ENCODE results near the gene C3orf38. TPM values are rescaled to one million over a fixed set of nuclear protein-coding genes. Genes with fewer than 3 reads are reported as not detected.

The C3orf38 gene
- total RNA-seq, 1 experiment from 2014 or later: 21.7 TPM

DNA sequence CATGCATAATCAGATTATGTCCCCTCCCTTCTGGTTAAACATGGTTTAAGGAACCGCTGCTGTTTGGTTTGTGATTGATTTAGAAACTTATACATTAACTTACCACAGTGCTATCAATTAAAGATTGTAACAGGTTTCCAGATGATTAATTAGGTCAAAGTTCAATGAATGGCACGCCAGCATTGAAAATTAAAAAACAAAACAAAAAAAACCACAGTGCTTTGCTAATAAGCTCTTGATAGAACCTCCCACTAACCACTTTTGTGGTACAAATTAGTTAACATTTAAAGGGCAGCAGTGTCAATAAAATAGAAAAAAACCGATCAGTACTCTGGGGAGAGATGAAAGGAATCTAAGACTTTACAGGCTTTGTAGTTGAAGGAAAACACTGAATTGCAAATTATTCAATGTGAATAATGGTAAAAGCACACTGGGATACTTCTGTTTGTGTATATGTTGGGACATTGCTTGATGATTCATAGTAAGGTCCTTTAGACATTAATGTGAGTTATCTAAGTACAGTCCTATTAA, 7.6 kb upstream of the C3orf38 start:
- peak; percentile 36 for DNase-seq (ENCODE audit: unreplicated experiment)
- no peaks in the 10 kb centered on the region for H3K27me3 Mint-ChIP-seq (ENCODE audit: insufficient read depth, unreplicated experiment)
- intact Hi-C loops (cut with micrococcal nuclease): no loop called here
- H3K4me1 Mint-ChIP-seq (ENCODE audit: insufficient read depth, unreplicated experiment): peaks cover 17% of the 10 kb centered on the region
- H3K27ac Mint-ChIP-seq (ENCODE audit: low read depth, unreplicated experiment): peak overlapping the region; percentile 39
- peaks cover 38% of the 10 kb centered on the region for H3K36me3 Mint-ChIP-seq (ENCODE audit: insufficient read depth, unreplicated experiment)
- BruUV-seq (replicated peaks): no TSS peak
- ChIA-PET POLR2A (interaction anchor here (1.3 to 1.5 kb wide), 4 partner anchors 8 to 83 kb away, joined by 5 to 15 read pairs (median 8); partner anchors contain the start of genes C3orf38, CGGBP1 and ZNF654), CTCF (interaction anchor here (0.6 kb wide), 1 partner anchor 11 kb away, joined by 3 read pairs; no protein-coding TSS in a partner anchor)
- TF ChIP-seq, protein P1, sequence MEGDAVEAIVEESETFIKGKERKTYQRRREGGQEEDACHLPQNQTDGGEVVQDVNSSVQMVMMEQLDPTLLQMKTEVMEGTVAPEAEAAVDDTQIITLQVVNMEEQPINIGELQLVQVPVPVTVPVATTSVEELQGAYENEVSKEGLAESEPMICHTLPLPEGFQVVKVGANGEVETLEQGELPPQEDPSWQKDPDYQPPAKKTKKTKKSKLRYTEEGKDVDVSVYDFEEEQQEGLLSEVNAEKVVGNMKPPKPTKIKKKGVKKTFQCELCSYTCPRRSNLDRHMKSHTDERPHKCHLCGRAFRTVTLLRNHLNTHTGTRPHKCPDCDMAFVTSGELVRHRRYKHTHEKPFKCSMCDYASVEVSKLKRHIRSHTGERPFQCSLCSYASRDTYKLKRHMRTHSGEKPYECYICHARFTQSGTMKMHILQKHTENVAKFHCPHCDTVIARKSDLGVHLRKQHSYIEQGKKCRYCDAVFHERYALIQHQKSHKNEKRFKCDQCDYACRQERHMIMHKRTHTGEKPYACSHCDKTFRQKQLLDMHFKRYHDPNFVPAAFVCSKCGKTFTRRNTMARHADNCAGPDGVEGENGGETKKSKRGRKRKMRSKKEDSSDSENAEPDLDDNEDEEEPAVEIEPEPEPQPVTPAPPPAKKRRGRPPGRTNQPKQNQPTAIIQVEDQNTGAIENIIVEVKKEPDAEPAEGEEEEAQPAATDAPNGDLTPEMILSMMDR (IDR thresholded peaks at IDR 0.05; ENCODE audit: unreplicated experiment): no peak
- no peaks in the 10 kb centered on the region for H3K9me3 Mint-ChIP-seq (ENCODE audit: unreplicated experiment)
- H3K4me3 Mint-ChIP-seq (ENCODE audit: unreplicated experiment): no peak overlapping the region

DNA sequence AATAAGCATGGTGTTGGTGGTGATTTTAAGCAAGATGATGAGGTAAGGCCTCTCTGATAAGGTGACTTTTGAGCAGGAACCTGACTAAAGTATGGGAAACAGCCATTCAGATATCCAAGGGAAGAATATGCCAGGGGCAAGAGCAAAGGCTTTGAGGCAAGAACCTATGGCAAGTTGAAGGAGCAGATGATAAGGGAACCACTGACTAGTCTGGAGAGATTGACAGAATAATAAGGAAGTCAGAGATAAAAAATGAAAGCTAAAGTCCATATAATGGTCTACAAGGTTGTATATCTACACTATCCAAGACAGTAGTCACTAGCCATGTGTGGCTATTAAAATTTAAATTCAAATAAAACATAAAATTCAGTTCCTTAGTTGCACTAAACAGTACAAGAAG, 2.5 kb upstream of the C3orf38 start:
- peaks cover 21% of the 10 kb centered on the region for H3K4me1 Mint-ChIP-seq (ENCODE audit: insufficient read depth, unreplicated experiment)
- intact Hi-C loops (cut with micrococcal nuclease): no loop called here
- BruUV-seq (replicated peaks): no TSS peak
- TF ChIP-seq, protein P1 (IDR thresholded peaks at IDR 0.05; ENCODE audit: unreplicated experiment): no peak
- H3K36me3 Mint-ChIP-seq (ENCODE audit: insufficient read depth, unreplicated experiment): peaks cover 11% of the 10 kb centered on the region
- no peak overlapping the region for H3K4me3 Mint-ChIP-seq (ENCODE audit: unreplicated experiment)
- H3K27me3 Mint-ChIP-seq (ENCODE audit: insufficient read depth, unreplicated experiment): no peaks in the 10 kb centered on the region
- H3K27ac Mint-ChIP-seq (ENCODE audit: low read depth, unreplicated experiment): no peak overlapping the region
- DNase-seq (ENCODE audit: unreplicated experiment): no peak
- H3K9me3 Mint-ChIP-seq (ENCODE audit: unreplicated experiment): no peaks in the 10 kb centered on the region
- ChIA-PET POLR2A (interaction anchor here (0.6 to 4.8 kb wide), 3 partner anchors 9 to 1032 kb away, joined by 3 to 25 read pairs (median 4); no protein-coding TSS in a partner anchor), CTCF (interaction anchor here (0.5 kb wide), 1 partner anchor 34 kb away, joined by 6 read pairs; no protein-coding TSS in a partner anchor)

DNA sequence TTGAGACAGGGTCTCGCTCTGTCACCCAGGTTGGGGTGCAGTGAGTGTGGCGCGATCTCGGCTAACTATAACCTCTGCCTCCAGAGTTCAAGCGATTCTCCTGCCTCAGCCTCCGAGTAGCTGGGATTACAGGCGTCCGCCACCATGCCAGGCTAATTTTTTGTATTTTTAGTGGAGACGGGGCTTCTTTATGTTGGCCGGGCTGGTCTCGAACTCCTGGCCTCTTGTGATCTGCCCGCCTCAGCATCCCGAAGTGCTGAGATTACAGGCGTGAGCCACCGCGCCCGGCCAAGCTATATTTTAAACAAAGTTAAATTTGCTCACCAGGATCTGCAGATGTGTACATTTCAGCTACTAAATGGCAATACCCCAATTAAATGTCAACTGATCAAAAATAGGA, 1.1 kb upstream of the C3orf38 start:
- peaks cover 18% of the 10 kb centered on the region for H3K4me1 Mint-ChIP-seq (ENCODE audit: insufficient read depth, unreplicated experiment)
- no TSS peak for BruUV-seq (replicated peaks)
- POLR2A ChIA-PET: interaction anchor here (1.3 to 4.8 kb wide), 6 partner anchors 15 to 1158 kb away, joined by 4 to 63 read pairs (median 8); partner anchors contain the start of genes CGGBP1, VGLL3 and ZNF654
- peak overlapping the region; percentile 98 for H3K4me3 Mint-ChIP-seq (ENCODE audit: unreplicated experiment)
- TF ChIP-seq, protein P1 (IDR thresholded peaks at IDR 0.05; ENCODE audit: unreplicated experiment): no peak
- peak overlapping the region; percentile 95 for H3K27ac Mint-ChIP-seq (ENCODE audit: low read depth, unreplicated experiment)
- intact Hi-C loops (cut with micrococcal nuclease): loop anchor here (2.0 kb wide), 1 partner anchor 90 kb away; the partner anchor contains the start of genes CGGBP1 and ZNF654
- H3K36me3 Mint-ChIP-seq (ENCODE audit: insufficient read depth, unreplicated experiment): peaks cover 22% of the 10 kb centered on the region
- no peaks in the 10 kb centered on the region for H3K27me3 Mint-ChIP-seq (ENCODE audit: insufficient read depth, unreplicated experiment)
- no peaks in the 10 kb centered on the region for H3K9me3 Mint-ChIP-seq (ENCODE audit: unreplicated experiment)
- CTCF ChIA-PET: no interaction called here
- DNase-seq (ENCODE audit: unreplicated experiment): no peak

DNA sequence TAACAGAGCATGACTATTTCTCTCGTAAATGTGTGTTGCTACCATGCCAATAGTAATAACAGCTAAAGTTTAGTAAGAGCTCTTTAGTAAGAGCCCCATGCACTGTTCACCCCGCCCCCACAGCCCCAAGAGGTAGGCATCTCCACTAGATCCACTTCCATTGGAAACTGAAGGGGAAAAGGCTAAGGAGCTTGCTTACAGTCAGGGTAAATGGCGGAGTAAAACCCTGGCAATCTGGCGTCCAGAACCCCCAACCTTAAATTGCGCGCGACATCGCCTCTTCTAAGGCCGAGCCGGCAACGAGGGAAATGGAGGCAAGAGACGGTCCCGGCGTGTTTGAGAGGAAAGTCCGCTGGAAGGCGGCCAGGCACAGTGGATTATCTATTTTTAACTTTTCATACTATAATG, 654 bp upstream of the C3orf38 start:
- H3K36me3 Mint-ChIP-seq (ENCODE audit: insufficient read depth, unreplicated experiment): peaks cover 23% of the 10 kb centered on the region
- intact Hi-C loops (cut with micrococcal nuclease): loop anchor here (2.0 kb wide), 1 partner anchor 90 kb away; the partner anchor contains the start of genes CGGBP1 and ZNF654
- peak overlapping the region; percentile 95 for H3K27ac Mint-ChIP-seq (ENCODE audit: low read depth, unreplicated experiment)
- peaks cover 18% of the 10 kb centered on the region for H3K4me1 Mint-ChIP-seq (ENCODE audit: insufficient read depth, unreplicated experiment)
- DNase-seq (ENCODE audit: unreplicated experiment): no peak
- H3K9me3 Mint-ChIP-seq (ENCODE audit: unreplicated experiment): no peaks in the 10 kb centered on the region
- POLR2A ChIA-PET: interaction anchor here (0.5 to 4.8 kb wide), 16 partner anchors 8 to 1158 kb away, joined by 3 to 63 read pairs (median 4); partner anchors contain the start of genes CGGBP1, CHMP2B, VGLL3 and ZNF654
- CTCF ChIA-PET: no interaction called here
- peak overlapping the region; percentile 98 for H3K4me3 Mint-ChIP-seq (ENCODE audit: unreplicated experiment)
- no peaks in the 10 kb centered on the region for H3K27me3 Mint-ChIP-seq (ENCODE audit: insufficient read depth, unreplicated experiment)
- TSS peak; percentile 55 for BruUV-seq (replicated peaks)
- TF ChIP-seq, protein P1 (IDR thresholded peaks at IDR 0.05; ENCODE audit: unreplicated experiment): no peak
